SH-SY5Y (cell line): Measurements from ENCODE around the gene LMF1.

Source experiments
- GATA2 ChIP-seq: IDR thresholded peaks from 2 replicates; pipeline ENCODE4 v1.6.1; 2011; ENCODE audit warnings: mild to moderate bottlenecking, low read depth, low read length
- GATA3 ChIP-seq: IDR thresholded peaks from 2 replicates; pipeline ENCODE4 v1.6.1; 2011; ENCODE audit warnings: low read depth, mild to moderate bottlenecking, low read length, moderate library complexity

DNA sequence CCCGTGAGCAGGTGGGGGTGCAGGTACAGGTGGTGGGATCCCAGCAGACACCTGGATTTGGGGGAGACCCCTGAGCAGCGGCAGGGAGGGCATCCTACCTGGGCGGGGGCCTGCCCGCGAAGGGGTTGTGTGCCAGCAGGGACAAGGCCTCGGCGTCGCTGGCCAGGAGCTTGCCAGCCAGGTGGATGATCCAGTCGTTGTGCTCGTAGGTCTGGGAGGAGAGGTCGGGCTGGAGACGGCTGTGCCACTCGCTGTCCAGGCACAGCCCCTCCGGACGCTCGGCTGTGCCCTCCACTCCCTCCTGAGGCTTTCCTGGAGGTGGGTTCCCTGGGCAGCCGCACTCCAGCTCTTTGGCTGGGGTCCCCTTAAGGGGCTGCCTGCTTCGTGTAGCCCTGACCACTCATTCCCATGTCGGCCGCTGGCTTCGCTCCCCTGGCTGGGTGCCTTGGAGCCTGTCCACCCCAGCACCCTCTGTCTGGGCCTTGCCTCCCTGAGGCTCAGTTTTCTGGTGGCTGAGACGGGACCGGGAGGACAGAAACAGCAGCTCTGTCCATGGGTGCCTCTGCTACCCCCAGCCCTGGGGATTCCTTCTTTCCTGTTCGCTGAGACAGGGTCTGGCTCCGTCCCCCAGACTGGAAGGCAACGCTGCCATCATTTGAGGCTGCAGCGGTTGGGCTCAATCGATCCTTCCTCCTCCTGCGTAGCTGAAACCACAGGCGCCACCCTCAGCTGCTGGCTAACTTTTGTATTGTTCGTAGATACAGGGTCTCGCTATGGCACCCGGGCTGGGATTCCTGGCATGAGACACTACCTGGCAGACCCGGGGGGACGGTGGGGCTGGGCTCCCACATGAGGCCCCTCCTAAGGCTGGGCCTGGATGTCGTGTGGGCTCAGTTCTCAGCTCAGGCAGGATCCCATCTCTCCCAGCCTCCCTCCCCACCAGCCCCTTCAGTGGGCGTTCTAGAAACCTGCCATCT, 101.7 kb downstream of the LMF1 start:
- no peak for TF ChIP-seq GATA2
- TF ChIP-seq GATA3 = no peak
